ENCODE data around the gene CTIF. TPM values are rescaled to one million over a fixed set of nuclear protein-coding genes. Genes with fewer than 3 reads are reported as not detected.

Gene CTIF
- total RNA-seq, 1 donor from 2014 or later: 15.0 TPM

GRCh38 chr18:48797841-48798255 is 259.0 kb downstream of the CTIF start:
- no peak for DNase-seq (ENCODE audit: low read depth)

GRCh38 chr18:48798334-48799245 is 259.8 kb downstream of the CTIF start:
- DNase-seq (ENCODE audit: low read depth) (no peak), FAIRE-seq (no peak)
- Histone ChIP-seq H3K4me3 (ENCODE audit: low read depth, low read length) (no peak overlapping the region), H3K36me3 (ENCODE audit: control insufficient read depth, insufficient read depth, low read length) (peaks cover 6% of the 10 kb centered on the region), H3K27me3 (ENCODE audit: control insufficient read depth, insufficient read depth, low read length) (no peaks in the 10 kb centered on the region)
- TF ChIP-seq CTCF (IDR thresholded peaks at IDR 0.05; ENCODE audit: insufficient read depth, low read length, severe bottlenecking): no peak

More at GRCh38 chr18:48797841-48798255, 259.0 kb downstream of the CTIF start:
- no peaks in the 10 kb centered on the region for H3K27me3 ChIP-seq (ENCODE audit: control insufficient read depth, insufficient read depth, low read length)
- peaks cover 6% of the 10 kb centered on the region for H3K36me3 ChIP-seq (ENCODE audit: control insufficient read depth, insufficient read depth, low read length)
- FAIRE-seq: no peak
- TF ChIP-seq CTCF (IDR thresholded peaks at IDR 0.05; ENCODE audit: insufficient read depth, low read length, severe bottlenecking): no peak
- no peak overlapping the region for H3K4me3 ChIP-seq (ENCODE audit: low read depth, low read length)

GRCh38 chr18:48799724-48800315 is 261.0 kb downstream of the CTIF start:
- Histone ChIP-seq H3K4me3 (ENCODE audit: low read depth, low read length) (no peak overlapping the region), H3K27me3 (ENCODE audit: control insufficient read depth, insufficient read depth, low read length) (no peaks in the 10 kb centered on the region), H3K36me3 (ENCODE audit: control insufficient read depth, insufficient read depth, low read length) (peaks cover 6% of the 10 kb centered on the region)
- FAIRE-seq (no peak), DNase-seq (ENCODE audit: low read depth) (no peak)
- no peak for TF ChIP-seq CTCF (IDR thresholded peaks at IDR 0.05; ENCODE audit: insufficient read depth, low read length, severe bottlenecking)

- DNase-seq (ENCODE audit: low read depth): no peak
- H3K36me3 ChIP-seq (ENCODE audit: control insufficient read depth, insufficient read depth, low read length): peaks cover 8% of the 10 kb centered on the region
- no peak for FAIRE-seq
- TF ChIP-seq CTCF (IDR thresholded peaks at IDR 0.05; ENCODE audit: insufficient read depth, low read length, severe bottlenecking): no peak
- H3K4me3 ChIP-seq (ENCODE audit: low read depth, low read length): no peak overlapping the region
- no peaks in the 10 kb centered on the region for H3K27me3 ChIP-seq (ENCODE audit: control insufficient read depth, insufficient read depth, low read length)
Observed at GRCh38 chr18:48800466-48800865, 261.6 kb downstream of the CTIF start.

- DNase-seq (ENCODE audit: low read depth) (no peak), FAIRE-seq (peak; percentile 60)
- no peak for TF ChIP-seq CTCF (IDR thresholded peaks at IDR 0.05; ENCODE audit: insufficient read depth, low read length, severe bottlenecking)
- Histone ChIP-seq H3K36me3 (ENCODE audit: control insufficient read depth, insufficient read depth, low read length) (peaks cover 8% of the 10 kb centered on the region), H3K27me3 (ENCODE audit: control insufficient read depth, insufficient read depth, low read length) (no peaks in the 10 kb centered on the region), H3K4me3 (ENCODE audit: low read depth, low read length) (no peak overlapping the region)
Observed at GRCh38 chr18:48800876-48801727, 262.3 kb downstream of the CTIF start.
